Daoy (cell line): Measurements from ENCODE around the gene METTL24. TPM values are rescaled to one million over a fixed set of nuclear protein-coding genes. Genes with fewer than 3 reads are reported as not detected.
"Not testable (repeated sequence)": the region's sequence is repeated elsewhere in the genome, so short reads cannot be mapped to it uniquely, and the experiment has no call there.

Experiments used
- DNase-seq: peaks from one replicate; pipeline ENCODE4 v3.0.0-alpha.2; 2015; ENCODE audit warnings: low read depth
- total RNA-seq: library from RNA; depleted of rRNA; stranded (reverse); fragments of >200 nt; shearing (Covaris generic); gene quantifications from 2 replicates; pipeline ENCODE4 v1.2.3, GENCODE V29; 2014

The METTL24 gene
- total RNA-seq, 1 experiment from 2014 or later = not detected

DNA sequence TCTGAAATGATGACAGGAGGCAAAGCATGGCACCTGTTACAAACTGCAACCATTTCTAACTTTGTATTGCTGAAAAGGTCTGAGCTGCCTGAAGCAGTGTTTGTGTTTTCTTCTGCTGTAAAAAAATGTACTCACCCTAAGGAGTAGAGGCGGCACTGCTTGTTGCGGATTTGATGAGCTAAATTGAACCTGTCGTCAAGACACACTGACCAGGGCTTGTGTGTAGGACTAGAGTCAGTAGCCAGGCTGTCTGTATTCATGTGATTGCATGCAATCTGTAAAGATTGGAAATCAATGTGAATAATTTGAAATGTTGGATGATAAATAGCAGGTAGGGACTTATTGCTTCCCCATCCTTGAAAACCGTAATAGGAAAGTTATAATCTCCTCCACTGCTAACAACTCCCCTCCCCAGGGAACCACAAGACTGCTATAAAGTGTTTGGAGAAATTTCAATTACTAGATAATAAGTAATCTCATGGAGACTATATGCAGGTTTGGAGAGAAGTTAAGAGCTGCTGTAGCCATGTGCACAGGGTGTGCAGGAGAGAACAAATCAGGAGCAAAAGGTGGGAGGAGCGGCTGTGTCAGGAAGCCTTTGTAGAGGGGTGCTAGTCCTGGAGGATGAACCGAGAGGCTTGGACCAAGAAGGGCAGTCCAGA lies 42.8 kb downstream of the METTL24 start:
- no peak for DNase-seq

DNA sequence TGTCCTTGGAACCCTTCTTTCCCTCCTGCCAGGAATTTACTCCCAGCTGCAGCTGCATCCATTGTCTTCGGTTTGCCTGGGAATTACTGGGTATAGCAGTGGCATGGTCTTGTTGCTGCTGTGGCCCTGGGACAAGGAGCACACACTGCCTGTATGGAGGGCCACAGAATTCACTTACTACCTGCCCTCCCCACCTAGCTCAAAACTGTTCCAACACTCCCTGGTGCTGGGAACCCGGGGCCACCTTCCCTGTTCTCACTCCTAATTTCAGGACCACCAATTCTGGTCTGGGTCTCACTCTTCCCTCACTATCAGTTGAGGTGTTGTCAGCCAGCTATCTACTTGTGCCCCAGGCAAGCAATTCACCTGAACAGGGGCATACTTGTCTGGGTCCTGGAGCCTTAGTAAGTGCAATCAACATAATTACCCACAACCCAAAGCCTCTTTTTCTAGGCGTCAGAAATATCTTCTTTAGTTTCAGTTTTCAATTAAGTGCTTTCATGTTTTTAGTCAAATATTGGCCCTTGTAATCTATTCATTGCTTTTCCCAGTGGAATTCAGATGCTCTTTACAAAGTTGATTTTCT lies 47.2 kb downstream of the METTL24 start:
- no peak for DNase-seq

DNA sequence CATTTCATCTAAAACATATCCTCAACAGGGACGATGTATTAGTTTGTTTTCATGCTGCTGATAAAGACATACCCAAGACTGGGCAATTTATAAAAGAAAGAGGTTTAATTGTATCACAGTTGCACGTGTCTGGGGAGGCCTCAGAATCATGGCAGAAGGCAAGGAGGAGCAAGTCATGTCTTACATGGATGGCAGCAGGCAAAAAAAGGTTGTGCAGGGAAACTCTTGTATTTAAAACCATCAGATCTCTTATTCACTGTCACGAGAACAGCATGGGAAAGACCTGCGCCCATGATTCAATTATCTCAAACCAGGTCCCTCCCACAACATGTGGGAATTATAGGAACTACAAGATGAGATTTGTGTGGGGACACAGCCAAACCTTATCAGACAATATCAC lies 48.7 kb downstream of the METTL24 start:
- not testable (repeated sequence) for DNase-seq

- DNase-seq = no peak
Observed at GRCh38 chr6:110307368-110307767, 50.8 kb downstream of the METTL24 start.

- DNase-seq = not testable (repeated sequence)
Observed at GRCh38 chr6:110305832-110306231, 52.3 kb downstream of the METTL24 start.

DNA sequence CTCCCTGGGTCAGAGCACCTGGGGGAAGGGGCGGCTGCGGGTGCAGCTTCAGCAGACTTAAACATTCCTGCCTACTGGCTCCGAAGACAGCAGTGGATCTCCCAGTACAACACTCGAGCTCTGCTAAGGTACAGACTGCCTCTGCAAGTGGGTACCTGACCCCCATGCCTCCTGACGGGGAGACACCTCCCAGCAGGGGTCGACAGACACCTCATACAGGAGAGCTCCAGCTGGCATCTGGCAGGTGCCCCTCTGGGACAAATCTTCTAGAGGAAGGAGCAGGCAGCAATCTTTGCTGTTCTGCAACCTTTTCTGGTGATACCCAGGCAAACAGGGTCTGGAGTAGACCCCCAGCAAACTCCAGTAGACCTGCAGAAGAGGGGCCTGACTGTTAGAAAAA lies 54.5 kb downstream of the METTL24 start:
- not testable (repeated sequence) for DNase-seq

DNA sequence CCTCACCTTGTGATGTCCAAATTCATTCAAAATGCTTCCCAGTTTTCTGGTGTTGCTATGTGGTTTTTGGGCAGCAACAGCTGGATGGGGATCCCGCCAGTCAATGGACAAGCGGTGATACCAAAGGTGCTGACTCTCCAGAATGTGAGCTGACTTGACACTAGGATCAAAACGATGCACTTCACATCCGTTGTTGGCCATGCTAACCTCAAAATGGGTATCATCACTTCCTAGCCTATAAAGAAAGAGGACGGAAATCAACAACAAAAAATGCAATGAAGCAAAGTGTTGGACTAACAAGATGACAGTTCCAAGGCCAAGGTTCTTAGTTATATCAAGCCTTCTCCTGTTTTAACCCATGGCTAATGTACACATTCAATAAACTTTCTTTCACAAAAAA lies 59.2 kb downstream of the METTL24 start:
- no peak for DNase-seq

DNA sequence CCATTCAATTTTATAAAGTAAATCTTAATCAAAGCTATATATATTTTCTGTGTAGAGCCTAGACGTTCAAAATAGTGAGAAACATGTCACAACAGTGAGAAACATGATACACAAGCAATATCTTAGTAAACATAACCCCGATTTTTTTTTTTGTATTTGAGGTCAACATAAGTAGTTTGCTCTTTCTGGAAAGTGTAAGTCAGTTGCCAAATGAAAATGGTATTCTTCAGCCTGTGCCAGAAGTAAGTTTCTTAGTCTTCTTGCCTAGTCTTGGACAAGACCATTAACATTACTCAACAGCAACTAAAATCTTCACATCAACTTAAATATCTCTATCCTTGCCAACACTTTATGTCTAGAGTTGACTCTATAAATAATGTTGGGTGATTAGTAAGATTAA lies 59.7 kb downstream of the METTL24 start:
- DNase-seq = no peak

DNA sequence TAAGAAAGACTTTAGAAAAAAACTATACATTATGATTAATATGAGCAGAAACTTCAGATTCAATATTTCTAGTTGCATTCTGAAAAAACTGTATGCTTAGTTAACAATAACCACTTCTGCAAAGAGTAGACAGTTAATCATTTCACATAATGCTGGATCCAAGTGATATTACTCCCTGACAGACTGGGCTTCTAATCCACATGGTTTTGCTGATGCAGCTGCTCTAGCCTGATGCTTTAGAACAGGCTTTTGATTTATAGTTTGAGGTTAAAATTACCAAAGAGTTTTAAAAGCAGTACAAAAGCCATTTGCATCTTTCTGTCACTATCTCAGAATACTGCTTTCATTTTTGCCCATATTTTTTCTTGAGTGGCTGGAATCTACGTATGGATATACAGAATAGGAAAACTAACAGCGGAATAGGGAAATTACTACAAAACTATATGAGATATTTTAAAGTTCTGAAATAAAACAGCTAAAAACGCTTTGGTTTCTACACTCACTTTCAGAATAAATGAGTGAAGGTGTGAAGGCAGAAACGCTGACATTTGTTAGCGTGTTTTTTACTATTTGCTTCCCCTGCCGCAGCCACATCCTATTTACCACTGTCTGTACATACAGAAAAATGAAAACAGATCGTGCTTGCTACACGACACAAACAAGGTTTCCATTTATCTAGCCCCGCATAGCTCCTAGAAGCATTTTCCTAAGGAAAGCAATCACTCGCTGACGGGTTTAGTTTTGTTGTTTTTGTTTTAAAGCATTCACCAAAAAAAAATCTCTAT lies 61.7 kb downstream of the METTL24 start:
- no peak for DNase-seq

DNA sequence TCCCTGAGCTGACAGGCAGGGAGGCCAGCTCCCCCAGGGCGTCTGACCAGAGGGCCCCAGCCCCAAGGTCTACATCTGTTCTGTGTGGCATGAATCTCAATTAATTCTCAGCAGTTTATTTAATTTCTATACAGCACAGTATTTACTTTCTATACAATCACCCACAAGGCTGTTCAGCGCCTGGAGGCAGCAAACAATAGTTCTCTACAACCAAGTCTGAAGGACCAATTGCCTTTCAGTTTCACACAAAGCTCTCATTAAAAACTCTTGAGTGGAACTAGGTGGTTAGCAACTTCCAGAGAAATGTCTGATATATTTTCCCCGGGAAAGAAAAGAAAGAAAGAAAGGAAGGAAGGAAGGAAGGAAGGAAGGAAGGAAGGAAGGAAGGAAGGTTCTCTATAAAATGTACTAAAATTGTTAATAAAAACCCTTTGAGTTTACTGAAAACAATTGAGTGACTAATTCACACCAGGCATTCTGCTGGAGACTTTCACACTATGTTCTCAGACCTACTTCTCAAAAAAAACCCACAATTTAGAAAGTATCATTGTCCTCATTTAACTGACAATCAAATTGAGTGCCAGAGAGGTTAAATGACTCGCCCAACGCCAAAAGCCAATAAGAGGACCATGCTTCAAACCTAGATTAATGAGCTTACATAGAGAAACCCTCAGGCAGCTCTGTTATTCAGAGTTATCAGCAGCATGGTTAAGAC lies 62.5 kb downstream of the METTL24 start:
- DNase-seq = no peak

DNA sequence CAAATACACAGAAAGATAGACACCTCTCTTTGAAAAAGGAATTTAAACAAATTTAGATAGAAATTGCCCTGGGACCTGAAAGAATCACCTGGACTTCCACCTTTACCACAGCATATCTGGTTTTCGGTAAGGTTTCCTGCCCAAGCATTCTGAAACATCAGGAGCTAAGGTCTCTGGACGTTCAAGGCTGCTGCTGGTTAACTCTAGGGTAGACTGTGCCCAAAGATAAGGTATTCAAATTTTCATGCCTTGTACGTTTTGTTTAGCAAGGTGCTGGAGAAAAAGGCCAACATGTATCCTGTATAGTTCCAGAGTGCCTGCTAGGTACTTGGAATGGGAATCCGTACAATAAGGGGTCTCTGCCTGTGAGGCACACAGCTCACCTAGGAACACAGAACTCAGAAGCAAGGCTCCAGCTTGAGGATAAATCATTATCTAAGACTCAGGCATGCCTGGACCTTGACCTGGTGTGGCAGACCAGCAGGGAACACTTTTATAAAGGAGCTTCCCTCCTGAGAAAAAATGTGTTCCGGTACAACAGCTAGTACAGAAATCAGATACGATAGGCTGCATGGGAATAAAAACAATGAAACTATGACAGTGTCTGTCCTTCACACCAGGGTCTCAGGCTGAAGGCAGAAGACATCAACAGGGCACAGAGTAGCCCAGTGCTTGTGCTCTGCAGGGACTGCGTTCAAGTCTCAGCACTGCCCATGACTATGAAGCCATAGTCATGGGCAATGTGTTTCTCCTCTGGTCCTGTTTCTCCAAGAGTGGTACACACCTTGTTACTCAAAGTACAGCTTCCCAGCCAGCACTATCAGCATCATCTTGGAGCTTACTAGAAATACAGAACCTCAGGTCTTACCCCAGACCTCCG lies 70.4 kb downstream of the METTL24 start:
- no peak for DNase-seq

GRCh38 chr6:110285306-110286060 lies 72.7 kb downstream of the METTL24 start:
- no peak for DNase-seq

DNA sequence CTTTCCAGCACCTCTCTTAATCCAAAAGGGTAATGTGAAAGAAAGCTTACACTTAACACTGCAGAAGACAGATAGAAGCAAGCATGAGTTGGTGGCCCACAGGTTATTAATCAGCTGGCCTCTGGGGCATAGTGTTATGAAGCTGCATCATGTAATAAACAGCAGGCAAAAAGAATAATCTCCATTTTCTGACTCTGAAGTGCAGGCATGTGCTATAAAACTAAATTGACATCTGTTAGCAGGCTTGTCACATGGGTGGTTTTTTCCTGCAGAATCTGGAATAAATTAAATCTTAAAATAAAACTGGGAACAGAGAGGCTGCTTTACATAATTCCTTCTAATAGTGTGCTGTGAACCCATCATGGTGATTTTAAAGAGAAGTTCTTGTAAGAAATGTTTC lies 73.3 kb downstream of the METTL24 start:
- DNase-seq = no peak

DNA sequence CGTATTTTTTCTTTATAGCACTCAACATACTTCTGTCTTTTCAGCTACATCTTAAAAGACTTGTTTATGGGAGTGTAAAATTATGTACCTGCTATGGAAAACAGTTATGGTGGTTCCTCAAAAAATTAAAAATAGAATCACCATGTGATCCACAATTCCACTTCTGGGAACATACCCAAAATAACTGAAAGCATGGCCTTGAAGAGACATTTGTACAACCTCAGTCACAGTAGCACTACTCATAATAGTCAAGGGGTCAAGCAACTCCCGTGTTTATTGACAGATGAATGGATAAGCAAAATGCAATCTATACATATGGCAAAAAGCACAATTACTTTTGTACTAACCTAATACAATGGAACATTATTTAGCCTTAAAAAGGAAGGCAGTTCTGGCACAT lies 74.5 kb downstream of the METTL24 start:
- no peak for DNase-seq

DNA sequence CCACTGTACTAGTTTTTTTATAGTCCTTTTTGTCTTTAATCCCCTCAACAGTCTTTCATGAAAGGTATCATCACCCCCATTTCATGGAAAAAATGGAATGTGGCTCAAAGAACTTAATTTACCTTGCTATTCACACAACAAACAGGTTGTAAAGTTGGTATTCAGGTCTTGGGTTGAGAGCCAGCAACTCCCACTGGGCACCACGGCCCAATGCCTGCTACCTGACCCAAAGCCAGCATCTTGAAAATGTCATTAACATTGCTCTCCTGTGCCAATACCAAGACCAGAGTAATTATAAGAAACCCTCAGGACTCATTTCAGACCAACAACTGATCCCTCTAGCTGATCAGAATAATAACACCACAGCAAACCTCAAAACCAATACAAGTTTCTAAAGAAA lies 75.7 kb downstream of the METTL24 start:
- no peak for DNase-seq

- DNase-seq = no peak
Observed at GRCh38 chr6:110277100-110277665, 81.0 kb downstream of the METTL24 start.

DNA sequence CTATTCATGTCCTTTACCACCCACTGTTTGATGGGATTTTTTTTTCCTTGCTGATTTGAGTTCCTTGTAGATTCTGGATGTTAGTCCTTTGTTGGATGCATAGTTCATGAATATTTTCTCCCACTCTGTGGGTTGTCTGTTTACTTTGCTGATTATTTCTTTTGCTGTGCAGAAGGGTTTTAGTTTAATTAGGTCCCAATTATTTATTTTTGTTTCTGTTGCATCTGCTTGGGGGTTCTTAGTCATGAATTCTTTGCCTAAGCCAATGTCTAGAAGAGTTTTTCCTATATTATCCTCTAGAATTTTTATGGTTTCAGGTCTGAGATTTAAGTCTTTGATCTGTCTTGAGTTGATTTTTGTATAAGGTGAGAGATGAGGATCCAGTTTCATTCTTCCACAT lies 85.4 kb downstream of the METTL24 start:
- DNase-seq = not testable (repeated sequence)

DNA sequence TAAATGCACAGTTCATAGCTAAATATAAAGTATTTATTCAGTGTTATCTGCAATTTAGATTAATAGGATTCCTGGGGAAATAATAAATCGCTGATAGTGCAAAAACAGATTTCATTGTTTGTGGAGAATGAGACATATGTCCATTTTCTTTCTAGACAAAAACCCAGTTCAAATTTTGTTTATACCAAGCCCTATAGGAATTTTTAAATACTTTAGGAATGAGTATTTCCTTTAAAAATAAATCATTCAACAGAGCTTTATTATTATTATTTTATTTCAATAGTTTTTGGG lies 86.5 kb downstream of the METTL24 start:
- DNase-seq = no peak

DNA sequence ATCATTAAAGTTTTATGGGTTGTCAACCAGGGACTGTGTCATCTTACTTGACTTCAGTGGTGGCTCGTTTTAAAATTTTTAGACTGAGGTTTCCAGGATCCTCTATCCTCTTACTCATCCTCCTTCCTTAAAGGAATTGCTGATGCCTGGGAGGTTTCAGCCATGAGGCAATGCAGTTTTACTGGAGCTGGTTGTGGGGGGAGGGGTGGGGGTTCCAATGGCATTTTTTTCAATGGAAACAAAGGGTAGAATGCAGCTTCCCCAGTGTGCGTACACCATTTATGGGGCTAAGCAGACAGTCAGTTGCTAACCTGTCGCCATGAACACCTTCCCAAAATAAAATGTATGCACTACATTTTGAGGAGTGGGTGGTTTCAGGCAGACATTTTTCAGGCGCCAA lies 88.0 kb downstream of the METTL24 start:
- DNase-seq = peak; percentile 26

- DNase-seq = no peak
Observed at GRCh38 chr6:110269623-110270022, 88.5 kb downstream of the METTL24 start.

- no peak for DNase-seq
Observed at GRCh38 chr6:110266996-110267395, 91.2 kb downstream of the METTL24 start.
